Activated gamma-delta T cell (primary cell): ENCODE data around the gene XAB2.

ENCODE experiments used
- DNase-seq: peaks from one replicate; lab custom pipeline; 2025; lab: John Stamatoyannopoulos, UW

The XAB2 gene

DNA sequence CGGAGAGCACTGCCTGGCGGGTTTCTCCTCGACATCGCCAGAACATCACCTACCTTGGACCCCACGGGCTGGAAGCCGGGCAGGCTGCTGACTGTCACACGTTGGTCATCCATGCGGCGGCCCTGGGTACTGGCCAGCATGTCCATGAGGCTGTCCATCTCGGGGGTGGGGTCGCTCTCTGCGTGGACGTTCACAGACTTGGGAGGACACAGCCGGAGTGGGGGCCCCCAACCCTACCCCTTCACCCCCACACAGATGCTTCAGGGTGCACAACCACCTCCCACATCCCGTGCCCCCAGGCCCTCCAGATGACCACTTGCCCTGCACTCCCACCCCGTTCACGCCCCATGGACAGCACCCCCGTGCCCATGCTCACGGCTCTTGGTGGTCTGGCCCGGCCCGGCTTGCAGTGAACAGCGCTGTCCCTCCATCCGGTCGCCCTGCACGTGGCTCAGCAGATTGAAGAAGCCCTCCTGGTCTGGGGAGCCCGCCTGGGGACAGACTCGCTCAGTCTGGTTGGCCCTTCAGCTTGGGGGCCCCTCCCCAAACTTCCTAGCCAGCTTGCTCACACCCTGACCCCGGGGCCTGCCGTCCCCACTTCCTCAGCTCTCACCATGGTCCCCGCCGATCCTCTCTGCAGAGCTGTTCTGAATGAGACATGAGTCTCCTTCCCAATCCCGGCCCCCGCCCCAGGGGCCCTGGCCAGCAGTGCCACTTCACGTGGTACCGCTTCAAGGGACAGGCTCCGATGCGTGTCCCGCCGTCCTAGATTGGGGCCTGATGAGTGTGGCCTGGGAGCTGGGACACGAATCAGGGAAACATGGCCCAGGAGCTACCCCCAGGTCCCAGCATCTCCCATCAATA is 3.2 kb upstream of the XAB2 start:
- no peak for DNase-seq

DNA sequence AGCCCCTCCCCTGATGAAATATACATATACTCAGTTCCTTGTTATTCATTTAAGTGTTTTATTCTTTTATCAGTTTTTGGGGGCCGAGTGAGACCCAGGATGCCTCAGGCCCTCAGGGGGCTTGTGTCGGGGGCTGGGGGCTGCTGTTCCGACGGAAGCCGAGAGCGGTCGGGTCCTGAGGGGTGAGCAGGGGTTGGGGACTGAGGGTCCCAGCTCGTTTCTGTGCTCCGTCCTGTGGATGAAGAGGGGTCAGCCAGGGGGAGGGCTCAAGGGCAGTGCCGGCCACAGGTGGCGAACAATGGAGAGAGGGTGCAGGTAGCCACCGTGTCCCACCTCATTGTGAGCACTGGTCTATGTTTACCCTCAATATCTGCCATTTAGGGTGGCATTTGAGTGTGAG is 2.2 kb upstream of the XAB2 start:
- no peak for DNase-seq

DNA sequence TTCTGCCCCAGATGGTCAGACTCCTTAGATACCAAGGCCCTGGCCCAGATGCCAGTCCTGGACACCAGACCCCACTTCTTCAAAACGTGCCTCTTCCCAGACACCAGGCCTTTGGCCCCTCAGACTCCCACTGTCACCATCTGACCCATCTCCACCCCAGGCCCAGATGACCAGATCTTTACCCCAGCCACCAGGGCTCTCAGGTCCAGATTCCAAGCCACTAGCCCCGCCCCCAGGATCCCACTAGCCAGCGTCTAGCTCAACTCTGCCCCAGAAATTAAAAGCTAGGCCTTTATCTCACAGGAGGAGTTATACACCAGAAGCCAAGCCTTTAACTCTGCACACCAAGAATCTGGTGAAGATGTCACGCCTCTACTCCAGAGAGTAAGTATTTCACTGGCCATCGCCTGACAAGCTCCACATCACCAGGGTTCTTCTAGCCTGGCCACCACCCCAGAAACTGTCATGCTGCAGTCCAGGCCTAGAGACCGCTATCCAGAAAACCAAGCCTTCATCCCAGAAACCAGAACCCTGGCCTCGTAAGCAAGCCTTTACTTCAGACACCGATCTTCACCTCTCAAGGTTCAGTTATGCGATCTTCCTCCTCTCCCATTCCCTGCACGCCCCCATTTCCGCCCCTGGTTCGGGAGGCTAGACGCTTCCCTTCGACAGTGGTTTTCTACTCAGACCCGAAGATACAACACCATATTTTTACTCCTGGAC is 595 bp downstream of the XAB2 start:
- DNase-seq: no peak

DNA sequence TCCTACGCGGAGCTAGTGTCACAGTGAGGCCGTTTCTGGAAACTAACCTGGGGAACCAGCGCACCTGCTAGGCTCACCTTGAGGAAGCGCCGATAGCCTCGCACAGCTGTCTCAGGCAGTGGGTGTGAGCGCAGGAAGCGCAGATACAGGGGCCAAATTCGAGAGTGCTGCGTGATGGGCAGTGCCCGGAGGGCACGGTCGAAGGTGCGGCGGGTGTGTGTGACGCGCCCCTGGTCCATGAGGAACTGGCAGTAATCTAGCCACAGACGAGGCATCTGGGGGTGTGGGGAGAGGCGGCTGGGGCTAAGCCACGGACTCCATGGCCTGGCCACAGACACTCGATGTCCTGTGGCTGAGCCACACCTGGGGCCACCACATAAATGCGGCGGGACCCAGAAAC is 2.2 kb downstream of the XAB2 start:
- DNase-seq: no peak

DNA sequence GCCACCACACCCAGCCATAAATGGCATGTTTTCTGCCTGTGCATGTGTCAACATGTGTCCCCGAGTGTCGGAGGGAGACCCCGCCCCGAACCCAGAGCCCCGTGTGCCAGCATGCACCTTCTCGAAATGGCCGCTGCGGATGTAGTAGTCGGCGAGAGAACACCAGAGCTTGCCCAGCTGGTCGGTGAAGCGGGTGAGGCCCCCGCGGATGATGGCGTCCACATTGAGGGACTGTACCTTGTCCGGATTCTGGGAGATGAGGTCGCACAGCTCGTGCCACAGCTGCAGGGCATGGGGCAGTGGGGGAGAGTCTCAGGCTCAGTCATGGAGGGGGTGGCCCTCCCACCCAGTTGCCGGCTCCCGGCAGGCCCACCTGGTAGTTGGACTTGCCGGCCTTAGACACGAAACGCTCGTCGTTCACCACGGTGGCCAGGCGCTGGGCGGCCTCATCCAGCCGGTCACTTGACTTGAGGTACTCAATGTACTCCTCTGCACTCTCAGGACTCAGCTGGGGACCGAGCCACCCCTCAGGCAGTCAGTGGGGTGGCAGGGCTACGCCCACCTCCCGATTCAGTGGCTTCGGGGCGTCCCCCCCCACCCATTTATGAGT is 3.5 kb downstream of the XAB2 start:
- no peak for DNase-seq

DNA sequence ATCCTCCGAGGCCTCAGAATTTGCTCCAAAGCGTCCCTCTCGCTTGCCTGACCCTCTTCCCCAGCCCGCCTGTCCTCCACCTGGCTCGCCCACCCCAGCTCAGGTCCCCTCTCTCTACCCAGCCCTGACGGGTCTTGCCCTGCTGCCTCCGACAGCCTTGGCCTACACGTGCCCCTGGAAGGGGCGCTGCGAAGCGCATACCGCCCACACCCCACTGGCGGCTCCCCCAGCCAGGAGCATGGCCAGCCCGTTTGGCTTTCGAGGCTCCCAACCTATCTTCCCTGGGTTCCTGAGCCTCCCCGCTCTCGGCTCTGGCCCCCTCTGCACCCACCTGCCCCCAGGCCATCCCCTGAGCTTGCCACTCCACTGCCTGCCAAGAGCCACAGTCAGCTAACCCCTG is 4.5 kb downstream of the XAB2 start:
- no peak for DNase-seq

DNA sequence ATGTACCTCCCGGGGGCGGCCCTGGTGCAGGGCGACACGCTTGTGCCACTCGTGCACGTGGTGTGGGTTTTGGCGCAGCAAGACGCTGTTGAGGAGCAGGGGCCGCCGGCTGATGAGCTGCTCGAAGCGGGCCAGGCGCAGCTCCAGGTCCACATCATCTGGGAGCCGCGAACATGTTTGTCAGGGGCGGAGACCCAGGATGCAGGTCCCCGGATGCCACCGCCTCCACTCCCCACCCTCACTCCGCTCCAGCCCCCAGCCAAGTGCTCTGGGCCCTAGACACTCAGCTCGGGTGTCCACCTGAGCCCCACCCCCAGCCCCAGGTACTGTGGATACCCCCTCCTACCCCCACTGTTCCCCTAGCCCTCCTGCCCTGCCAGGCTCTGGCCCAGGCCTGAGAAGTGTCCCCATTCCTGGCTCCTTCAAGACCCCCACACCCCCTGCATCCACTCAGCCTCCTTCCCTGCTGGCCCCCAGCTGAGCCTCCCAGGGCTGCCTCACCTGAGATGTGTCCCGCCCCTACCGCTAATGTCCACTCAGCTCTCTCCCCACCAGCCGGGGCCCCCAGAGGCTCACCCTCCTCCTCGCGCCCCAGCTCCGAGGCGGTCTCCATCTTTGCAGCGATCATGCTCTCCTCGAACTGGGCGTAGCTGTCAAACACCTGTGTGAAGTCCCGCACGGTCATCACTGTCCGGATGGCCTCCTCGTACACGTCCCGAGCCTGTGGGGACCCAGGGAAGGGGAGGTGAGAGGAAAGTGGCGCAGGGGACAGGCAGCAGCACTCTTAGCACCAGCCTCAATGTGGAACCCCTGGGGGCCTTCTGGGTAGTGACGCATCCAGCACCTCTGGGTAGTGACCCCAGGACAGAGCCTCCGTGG is 5.4 kb downstream of the XAB2 start:
- no peak for DNase-seq

DNA sequence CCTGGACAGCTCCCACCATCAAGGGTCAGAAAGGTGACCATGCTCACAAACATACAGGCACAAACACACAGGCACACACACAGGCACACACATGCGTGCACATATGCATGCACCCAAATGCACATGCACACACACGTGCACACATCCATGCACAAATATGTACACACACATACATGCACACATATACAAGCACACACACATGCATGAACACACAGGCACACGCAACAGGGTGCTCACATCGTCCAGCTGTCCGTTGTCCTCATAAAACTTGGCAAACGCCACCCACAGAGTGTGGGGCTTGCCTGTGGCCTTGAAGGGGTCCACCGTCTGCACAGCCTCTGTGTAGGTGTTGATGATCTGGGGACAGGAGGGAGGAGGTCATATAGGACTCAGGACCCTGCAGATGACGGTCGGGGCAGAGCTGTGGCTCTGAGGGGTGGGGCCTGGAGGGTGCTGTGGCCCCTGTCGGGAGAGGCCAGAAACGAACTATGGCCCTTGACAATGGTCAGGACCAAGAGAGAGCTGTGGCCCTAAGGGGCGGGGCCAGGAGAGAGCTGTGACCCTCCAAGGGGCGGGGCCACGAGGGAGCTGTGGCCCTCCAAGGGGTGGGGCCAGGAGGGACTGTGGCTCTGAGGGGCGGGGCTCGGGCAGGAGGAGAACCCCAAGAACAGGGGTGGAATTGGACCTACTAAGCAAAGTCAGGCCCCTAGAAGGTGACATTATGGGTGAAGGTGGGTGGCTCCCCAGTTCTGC is 6.2 kb downstream of the XAB2 start:
- no peak for DNase-seq

DNA sequence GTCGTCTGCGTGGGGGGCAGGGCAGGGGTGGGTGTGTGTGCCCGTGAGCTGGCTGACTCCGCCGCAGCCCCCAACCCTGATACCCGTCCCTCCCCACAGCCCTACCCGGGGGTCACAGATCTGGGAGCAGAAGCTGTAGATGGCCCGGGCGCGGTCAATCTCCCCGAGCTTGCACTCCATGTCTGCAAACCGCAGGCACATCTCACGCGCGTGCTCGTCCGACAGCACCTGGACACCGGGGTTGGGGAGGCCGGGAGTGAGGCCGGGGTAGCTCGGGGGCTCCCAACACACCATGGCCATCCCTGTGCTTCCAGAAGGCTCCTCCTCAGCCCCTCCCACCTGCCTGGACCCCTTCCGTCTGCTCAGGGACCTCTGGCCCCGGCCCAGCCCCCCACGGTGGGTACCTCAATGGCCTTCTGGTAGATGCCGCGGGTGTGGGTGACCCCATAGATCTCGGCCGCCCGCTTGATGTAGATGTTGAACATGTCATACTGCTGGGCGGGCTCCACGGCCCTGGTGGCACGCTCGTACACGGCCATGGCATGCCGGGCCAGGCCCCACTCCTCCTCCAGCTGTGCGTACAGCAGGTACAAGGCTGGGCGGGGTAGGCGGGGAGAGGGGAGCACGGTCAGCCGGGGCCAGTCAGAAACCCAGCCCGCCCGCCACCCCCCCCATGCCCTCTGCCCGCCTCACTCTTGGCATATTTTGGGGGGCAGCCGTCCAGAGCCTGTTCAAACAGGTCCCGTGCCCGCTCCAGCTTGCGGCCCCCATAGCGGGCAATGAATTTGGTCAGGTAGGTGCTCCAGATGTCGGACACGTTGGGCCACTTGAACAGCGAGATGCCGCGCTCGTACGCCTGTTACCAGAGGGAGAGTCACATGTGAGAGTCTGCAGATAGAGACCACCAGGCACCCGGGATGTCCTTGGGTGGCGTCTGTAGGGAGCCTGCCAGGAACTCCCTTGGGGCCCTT is 8.6 kb downstream of the XAB2 start:
- DNase-seq: no peak

DNA sequence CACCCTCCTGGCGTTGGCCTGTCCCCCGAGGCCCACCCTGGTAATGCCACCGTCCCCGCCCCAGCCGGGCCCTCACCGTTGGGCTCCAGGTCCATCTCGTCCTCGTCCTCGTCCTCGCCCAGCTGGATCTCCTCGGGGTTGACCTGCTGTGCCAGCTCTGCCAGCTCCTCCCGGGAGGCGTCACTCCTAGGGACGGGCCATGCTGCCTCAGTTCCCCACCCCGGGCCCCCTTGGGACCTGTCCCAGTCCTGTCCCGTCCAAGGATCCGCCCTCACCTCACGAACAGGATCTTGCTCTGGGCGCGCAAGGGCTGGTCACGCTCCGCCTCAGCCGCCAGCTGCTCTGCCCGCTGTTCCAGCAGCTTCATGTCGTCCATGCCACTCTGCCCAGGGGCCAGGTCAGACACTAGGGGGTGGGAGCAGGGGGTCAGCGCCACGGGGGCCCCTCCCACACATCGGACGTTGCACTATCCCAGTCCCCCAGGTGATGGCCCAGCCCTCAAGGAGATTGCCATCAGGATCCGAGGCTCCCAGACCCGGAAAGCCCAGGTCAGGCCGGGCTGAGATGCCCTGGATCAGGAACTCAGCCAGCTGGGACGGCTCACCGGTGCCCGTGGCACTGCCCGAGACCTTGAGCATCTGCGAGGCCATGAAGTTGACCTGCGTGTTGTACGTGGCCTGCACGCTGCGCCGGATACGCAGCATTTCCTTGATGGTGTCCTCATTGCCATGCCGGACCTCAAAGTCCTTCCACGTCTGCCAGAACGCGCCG is 9.5 kb downstream of the XAB2 start:
- DNase-seq: no peak

DNA sequence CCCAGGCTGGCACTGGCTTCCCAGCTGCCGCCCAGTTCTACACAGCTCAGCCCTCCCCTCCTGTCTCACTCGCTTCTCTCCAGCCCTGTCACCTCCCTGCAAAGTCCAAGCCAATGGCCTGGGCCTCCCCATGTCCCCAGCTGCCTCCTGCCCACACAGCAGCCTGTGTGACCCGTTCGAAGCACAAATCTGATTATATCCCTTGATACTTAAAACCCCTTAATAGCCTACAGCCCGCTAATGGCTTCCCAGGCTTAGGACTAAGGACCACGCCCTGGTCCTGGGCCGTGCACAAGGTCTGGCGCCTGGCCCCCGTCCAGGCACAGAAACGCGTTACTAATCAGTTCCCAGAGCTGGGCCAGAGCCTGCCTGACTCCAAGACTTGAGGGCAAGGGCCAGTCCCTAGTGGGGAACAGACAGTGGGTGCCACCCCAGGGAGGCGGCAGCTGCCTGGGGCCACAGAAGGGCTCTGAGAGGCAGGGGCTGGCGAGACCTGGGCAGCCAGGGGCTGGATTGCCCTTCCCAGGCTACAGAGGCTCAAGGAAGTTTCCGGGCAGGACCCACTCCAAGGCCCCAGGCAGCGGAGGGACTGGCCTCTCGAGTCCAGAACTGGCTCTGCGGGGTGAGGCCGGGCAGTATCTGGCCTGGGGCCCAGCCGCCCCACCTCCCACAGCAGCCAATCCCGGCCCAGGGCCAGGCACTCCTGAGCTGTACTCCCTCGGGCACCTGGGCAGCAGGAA is 10.4 kb downstream of the XAB2 start:
- no peak for DNase-seq

DNA sequence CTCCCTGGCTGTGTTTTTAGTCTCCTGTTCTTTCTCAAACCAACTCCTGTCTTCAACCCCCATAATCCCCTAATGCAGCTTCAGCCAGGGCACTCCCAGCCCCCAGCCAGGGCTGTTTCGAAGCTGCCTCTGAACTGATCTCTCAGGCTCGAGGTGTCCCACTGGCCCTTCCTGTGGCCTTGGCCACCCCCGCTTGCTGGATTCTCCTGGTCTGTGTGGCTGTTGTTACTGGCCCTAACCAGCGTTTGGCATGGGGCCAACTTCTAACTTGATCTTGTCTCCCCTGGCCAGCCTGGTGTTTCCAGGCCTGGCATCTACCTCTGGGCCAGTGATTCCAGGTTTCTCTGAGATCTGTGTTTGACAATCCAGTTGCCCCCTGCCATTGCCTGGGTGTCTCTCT is 11.0 kb downstream of the XAB2 start:
- no peak for DNase-seq

DNA sequence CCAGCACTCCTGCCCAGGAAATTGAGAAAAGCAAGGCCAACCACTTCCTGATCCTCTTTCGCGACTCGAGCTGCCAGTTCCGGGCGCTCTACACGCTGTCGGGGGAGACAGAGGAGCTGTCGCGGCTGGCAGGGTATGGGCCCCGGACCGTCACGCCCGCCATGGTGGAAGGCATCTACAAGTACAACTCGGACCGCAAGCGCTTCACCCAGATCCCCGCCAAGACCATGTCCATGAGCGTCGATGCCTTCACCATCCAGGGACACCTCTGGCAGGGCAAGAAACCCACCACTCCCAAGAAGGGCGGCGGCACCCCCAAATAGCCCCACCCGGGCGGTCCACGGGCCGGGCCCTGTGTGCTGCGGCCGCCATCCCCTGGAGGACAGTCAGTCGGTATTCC is 11.6 kb downstream of the XAB2 start:
- no peak for DNase-seq

DNA sequence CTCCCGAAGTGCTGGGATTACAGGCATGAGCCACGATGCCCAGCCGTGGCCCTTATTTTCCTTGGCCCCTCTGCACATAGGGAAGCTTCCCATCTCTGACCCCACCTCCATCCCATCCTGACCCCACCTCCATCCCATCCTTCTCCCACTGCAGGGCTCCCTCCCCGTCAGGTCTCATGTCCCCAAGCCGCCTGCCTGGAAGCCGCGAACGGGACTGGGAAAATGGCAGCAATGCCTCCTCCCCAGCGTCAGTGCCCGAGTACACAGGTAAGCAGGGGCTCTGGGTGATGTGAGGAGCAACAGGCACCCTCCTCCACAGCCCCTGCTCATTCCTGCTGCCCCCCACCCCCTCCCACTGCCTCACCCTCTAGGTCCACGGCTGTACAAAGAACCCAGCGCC is 12.2 kb downstream of the XAB2 start:
- no peak for DNase-seq

DNA sequence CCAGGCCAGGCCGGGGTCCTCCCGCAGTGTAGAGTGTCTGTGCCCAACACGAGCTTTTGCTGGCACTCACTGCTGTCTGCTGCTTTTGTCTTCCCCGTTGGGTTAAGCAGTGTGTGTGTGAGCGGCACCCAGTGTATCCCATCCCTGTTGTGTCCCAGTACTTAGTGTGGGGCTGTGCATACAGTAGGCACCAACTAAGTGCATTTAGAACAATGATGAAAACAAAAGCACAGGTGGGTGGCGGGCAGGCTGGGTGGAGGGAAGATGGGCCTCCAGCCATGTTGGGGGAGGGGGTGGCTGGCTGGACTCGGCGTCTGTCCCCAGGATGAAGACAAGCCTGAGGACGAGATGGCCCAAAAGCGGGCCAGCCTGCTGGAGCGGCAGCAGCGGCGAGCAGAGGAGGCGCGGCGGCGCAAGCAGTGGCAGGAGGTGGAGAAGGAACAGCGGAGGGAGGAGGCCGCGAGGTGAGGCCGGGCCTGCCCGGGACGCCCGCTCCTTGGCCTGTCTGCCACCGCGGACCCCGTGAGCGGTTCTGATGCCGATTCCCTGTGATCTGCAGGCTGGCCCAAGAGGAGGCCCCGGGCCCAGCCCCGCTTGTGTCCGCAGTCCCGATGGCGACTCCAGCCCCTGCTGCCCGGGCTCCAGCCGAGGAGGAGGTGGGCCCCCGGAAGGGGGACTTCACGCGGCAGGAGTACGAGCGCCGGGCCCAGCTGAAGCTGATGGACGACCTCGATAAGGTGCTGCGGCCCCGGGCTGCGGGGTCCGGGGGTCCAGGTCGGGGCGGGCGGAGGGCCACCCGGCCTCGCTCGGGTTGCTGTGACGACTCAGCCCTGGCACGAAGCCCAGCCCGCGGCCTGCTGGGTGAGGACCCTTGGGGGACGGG is 14.2 kb downstream of the XAB2 start:
- no peak for DNase-seq

DNA sequence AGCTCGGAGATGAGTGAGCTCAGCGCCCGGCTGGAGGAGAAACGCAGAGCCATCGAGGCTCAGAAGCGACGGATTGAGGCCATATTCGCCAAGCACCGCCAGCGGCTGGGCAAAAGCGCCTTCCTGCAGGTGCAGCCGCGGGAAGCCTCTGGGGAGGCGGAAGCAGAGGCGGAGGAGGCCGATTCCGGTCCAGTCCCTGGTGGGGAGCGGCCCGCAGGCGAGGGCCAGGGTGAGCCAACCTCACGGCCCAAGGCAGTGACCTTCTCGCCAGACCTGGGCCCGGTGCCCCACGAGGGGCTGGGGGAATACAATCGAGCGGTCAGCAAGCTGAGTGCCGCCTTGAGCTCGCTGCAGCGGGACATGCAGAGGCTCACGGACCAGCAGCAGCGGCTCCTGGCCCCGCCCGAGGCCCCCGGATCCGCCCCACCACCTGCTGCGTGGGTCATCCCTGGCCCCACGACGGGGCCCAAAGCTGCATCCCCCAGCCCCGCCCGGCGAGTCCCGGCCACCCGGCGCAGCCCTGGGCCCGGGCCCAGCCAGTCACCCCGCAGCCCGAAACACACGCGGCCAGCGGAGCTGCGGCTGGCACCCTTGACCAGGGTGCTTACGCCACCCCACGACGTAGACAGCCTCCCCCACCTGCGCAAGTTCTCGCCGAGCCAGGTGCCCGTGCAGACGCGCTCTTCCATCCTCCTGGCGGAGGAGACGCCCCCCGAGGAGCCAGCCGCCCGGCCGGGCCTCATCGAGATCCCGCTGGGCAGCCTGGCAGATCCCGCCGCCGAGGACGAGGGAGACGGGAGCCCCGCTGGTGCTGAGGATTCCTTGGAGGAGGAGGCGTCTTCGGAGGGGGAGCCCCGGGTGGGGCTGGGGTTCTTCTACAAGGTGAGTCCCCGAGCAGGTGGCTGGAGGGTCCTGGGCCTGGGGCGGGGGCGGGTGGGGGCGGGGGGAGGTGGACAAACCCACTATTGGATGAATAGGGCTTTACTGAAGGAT is 16.8 kb downstream of the XAB2 start:
- DNase-seq: no peak
